Omental fat pad (tissue), 4 donors: ENCODE data around the gene MTREX. TPM values are rescaled to one million over a fixed set of nuclear protein-coding genes. Genes with fewer than 3 reads are reported as not detected.
A peak's percentile ranks its signal among the peaks of the same experiment; 100 is the strongest.
"Not testable (repeated sequence)": the region's sequence is repeated elsewhere in the genome, so short reads cannot be mapped to it uniquely, and the experiment has no call there.

Experiments used
- ATAC-seq: fragments of 150-250 bp; one replicate; pipeline ENCODE4 v1.9.1; 2016; ENCODE audit warnings: mild to moderate bottlenecking, moderate library complexity; ENCODE audit not compliant: low FRiP score
- DNase-seq: peaks from one replicate; pipeline ENCODE4 v3.0.0-alpha.2; 2019; ENCODE audit warnings: low spot score
- CTCF ChIP-seq, 3 donors: fragments of 450-650 bp; IDR thresholded peaks; one replicate each; pipeline ENCODE4 v1.5.1; 2016 to 2017; ENCODE audit warnings: antibody characterized with exemption in 3 of 3, mild to moderate bottlenecking in 3 of 3, moderate library complexity in 2 of 3
- total RNA-seq, 4 donors: library from RNA; depleted of rRNA; stranded (reverse); fragments of >200 nt; gene quantifications; one replicate each; pipeline ENCODE4 v1.1.0, GENCODE V29; 2016

Gene MTREX
- total RNA-seq, 4 donors from 2014 or later = 82.5 to 102 (median 86.1) TPM

- no peak for TF ChIP-seq CTCF (IDR thresholded peaks at IDR 0.05)
- no peak for ATAC-seq
- no peak for DNase-seq
Measured at GRCh38 chr5:55308254-55308836, 556 bp downstream of the MTREX start.

- DNase-seq (no peak), ATAC-seq (no peak)
- no peak for TF ChIP-seq CTCF (IDR thresholded peaks at IDR 0.05)
Measured at GRCh38 chr5:55313870-55314617, 6.3 kb downstream of the MTREX start.

GRCh38 chr5:55316289-55316688 is 8.5 kb downstream of the MTREX start:
- DNase-seq (no peak), ATAC-seq (no peak)
- TF ChIP-seq CTCF (IDR thresholded peaks at IDR 0.05) = no peak

- TF ChIP-seq CTCF (IDR thresholded peaks at IDR 0.05) = no peak
- ATAC-seq (no peak), DNase-seq (no peak)
Measured at GRCh38 chr5:55316837-55317236, 9.0 kb downstream of the MTREX start.

GRCh38 chr5:55318237-55318636 is 10.4 kb downstream of the MTREX start:
- DNase-seq = not testable (repeated sequence)

GRCh38 chr5:55319491-55319890 is 11.7 kb downstream of the MTREX start:
- no peak for TF ChIP-seq CTCF (IDR thresholded peaks at IDR 0.05)
- ATAC-seq = no peak
- DNase-seq = no peak

More at GRCh38 chr5:55318237-55318636, 10.4 kb downstream of the MTREX start:
- ATAC-seq = not testable (repeated sequence)

- no peak for TF ChIP-seq CTCF (IDR thresholded peaks at IDR 0.05)
- ATAC-seq (peak; percentile 65), DNase-seq (no peak)
Measured at GRCh38 chr5:55320571-55320970, 12.8 kb downstream of the MTREX start.
